ENCODE measurements around the gene KIF21A.
"Not testable (repeated sequence)": the region's sequence is repeated elsewhere in the genome, so short reads cannot be mapped to it uniquely, and the experiment has no call there.

GRCh38 chr12:39475136-39475535 is 32.2 kb upstream of the KIF21A start:
- not testable (repeated sequence) for TF ChIP-seq MXI1 (conservative IDR thresholded peaks at IDR 0.05; ENCODE audit: poor library complexity, severe bottlenecking); POLR2AphosphoS5 (IDR thresholded peaks at IDR 0.05); CTCF (IDR thresholded peaks at IDR 0.05; ENCODE audit: poor library complexity, severe bottlenecking); RAD21 (conservative IDR thresholded peaks at IDR 0.05); TAF1 (IDR thresholded peaks at IDR 0.05; ENCODE audit: low read depth)

Data from neural cell (in vitro differentiated cells).